Left ventricle myocardium inferior (tissue), 1 donor: ENCODE measurements around the gene ZMIZ1. TPM values are rescaled to one million over a fixed set of nuclear protein-coding genes. Genes with fewer than 3 reads are reported as not detected.

Source experiments
- DNase-seq: peaks from one replicate; pipeline ENCODE4 v3.0.0-alpha.2; 2020
- H3K27ac ChIP-seq: fragments of 200-600 bp; replicated peaks from 2 replicates; pipeline ENCODE4 v1.8.0; 2021
- H3K27me3 ChIP-seq: fragments of 200-600 bp; 2 replicates; pipeline ENCODE4 v1.8.0; 2021; ENCODE audit warnings: low read depth
- H3K36me3 ChIP-seq: fragments of 200-600 bp; 2 replicates; pipeline ENCODE4 v1.8.0; 2021
- H3K4me1 ChIP-seq: fragments of 200-600 bp; 2 replicates; pipeline ENCODE4 v1.8.0; 2021
- H3K4me3 ChIP-seq: fragments of 200-600 bp; 2 replicates; pipeline ENCODE4 v1.8.0; 2021; ENCODE audit warnings: mild to moderate bottlenecking, moderate library complexity
- H3K9me3 ChIP-seq: fragments of 200-600 bp; replicated peaks from 2 replicates; pipeline ENCODE4 v1.8.0; 2021
- intact Hi-C: fragments of 100-400 bp; cut with micrococcal nuclease; formaldehyde crosslinking; loops from one replicate; pipeline ENCODE4 v1.11.0; 2022
- total RNA-seq: library from RNA; stranded (reverse); fragmentation: NEBNext Ultra II Directional; extraction: Animal tissue kit (Norgen Biotek cat#: 25700); gene quantifications from one replicate; pipeline ENCODE4 v1.2.1, GENCODE V29; 2021
- TF ChIP-seq, protein P1 (sequence below): fragments of 200-600 bp; IDR thresholded peaks from 2 replicates; pipeline ENCODE4 v1.8.0; 2021; ENCODE audit warnings: antibody characterized with exemption, mild to moderate bottlenecking, borderline replicate concordance
- donor health status: DM: no; HTN: yes; CAD: no; lungs with severe emphysema.

ZMIZ1 gene
- total RNA-seq, 1 donor from 2014 or later, result 55.9 TPM

DNA sequence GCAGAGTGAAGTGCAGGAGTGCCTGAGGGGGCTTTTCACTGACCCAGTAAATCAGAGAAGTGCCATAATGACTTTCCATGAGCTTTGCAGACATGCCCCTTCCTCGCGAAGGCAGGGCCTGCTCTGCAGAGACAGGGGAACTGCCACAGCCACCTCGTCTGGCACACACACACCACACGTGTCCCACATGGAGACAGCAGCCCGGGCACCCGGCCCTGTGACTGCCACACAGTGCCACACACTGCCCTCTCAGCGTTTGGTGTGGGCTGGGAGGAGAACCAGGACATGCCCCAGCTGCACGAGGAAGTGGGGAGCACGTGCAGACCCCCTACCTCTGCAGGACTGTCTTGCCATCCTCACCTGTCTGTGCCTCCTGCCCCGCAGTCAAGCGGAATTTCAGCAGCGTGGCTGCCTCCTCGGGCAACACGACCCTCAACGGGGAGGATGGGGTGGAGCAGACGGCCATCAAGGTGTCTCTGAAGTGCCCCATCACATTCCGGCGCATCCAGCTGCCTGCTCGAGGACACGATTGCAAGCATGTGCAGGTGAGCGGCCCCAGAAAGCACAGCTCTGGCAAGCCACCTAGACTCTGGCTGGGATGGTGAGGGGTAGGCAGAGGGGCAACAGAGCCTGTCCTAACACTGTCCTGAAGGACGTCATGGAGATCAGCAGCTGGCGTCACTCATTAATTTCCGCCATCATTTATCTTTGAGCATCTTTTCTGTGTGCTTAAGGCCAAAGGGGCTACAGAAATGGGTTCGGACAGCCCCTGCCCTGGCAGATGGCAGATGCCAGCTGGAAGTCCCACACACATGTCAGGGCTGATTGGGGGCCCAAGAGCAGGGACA lies 235.1 kb downstream of the ZMIZ1 start:
- Histone ChIP-seq H3K9me3 (no peaks in the 10 kb centered on the region), H3K36me3 (peaks cover 99% of the 10 kb centered on the region), H3K27ac (no peak overlapping the region), H3K27me3 (no peaks in the 10 kb centered on the region), H3K4me3 (no peak overlapping the region), H3K4me1 (peaks cover 11% of the 10 kb centered on the region)
- DNase-seq, result no peak
- intact Hi-C loops, result no loop called here
- TF ChIP-seq, protein P1, sequence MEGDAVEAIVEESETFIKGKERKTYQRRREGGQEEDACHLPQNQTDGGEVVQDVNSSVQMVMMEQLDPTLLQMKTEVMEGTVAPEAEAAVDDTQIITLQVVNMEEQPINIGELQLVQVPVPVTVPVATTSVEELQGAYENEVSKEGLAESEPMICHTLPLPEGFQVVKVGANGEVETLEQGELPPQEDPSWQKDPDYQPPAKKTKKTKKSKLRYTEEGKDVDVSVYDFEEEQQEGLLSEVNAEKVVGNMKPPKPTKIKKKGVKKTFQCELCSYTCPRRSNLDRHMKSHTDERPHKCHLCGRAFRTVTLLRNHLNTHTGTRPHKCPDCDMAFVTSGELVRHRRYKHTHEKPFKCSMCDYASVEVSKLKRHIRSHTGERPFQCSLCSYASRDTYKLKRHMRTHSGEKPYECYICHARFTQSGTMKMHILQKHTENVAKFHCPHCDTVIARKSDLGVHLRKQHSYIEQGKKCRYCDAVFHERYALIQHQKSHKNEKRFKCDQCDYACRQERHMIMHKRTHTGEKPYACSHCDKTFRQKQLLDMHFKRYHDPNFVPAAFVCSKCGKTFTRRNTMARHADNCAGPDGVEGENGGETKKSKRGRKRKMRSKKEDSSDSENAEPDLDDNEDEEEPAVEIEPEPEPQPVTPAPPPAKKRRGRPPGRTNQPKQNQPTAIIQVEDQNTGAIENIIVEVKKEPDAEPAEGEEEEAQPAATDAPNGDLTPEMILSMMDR, result no peak

GRCh38 chr10:79304479-79305087 lies 235.8 kb downstream of the ZMIZ1 start:
- H3K4me1 ChIP-seq, result peaks cover 4% of the 10 kb centered on the region
- H3K4me3 ChIP-seq, result no peak overlapping the region
- TF ChIP-seq, protein P1, result no peak
- H3K9me3 ChIP-seq, result no peaks in the 10 kb centered on the region
- DNase-seq, result no peak
- no peaks in the 10 kb centered on the region for H3K27me3 ChIP-seq
- H3K36me3 ChIP-seq, result peaks cover 99% of the 10 kb centered on the region
- intact Hi-C loops, result no loop called here
- no peak overlapping the region for H3K27ac ChIP-seq

DNA sequence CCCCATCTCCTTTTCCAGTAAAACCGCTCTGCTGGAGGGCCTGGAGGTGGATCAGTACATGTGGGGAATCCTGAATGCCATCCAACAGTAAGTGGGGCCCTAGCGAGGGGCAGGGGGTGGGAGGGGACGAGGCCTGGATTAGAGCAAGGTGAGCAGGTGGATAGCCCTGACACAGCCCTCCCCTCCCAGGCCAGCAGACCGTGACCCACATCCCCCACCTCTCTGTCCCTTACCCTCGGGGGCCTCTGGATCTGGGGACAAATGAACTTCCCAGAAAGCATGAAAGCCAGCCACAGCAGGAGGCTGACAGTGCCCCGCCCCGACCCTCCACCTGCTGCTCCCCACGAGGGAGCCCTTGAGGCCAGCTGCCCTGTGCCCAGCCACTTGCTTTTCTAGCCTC lies 236.7 kb downstream of the ZMIZ1 start:
- intact Hi-C loops, result no loop called here
- no peaks in the 10 kb centered on the region for H3K4me1 ChIP-seq
- H3K27me3 ChIP-seq, result no peaks in the 10 kb centered on the region
- TF ChIP-seq, protein P1, result no peak
- no peak for DNase-seq
- H3K9me3 ChIP-seq, result no peaks in the 10 kb centered on the region
- H3K36me3 ChIP-seq, result peaks cover 99% of the 10 kb centered on the region
- no peak overlapping the region for H3K27ac ChIP-seq
- H3K4me3 ChIP-seq, result no peak overlapping the region

DNA sequence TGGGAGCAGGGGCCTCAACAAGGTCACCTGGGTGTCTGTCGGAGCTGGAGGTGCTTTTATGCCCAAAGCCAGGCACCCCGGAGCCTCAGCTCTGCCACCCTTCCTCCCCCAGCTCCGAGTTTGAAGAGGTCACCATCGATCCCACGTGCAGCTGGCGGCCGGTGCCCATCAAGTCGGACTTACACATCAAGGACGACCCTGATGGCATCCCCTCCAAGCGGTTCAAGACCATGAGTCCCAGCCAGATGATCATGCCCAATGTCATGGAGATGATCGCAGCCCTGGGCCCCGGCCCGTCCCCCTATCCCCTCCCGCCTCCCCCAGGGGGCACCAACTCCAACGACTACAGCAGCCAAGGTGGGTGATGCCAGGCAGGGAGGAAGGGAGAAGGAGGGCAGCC lies 237.2 kb downstream of the ZMIZ1 start:
- intact Hi-C loops, result no loop called here
- no peak overlapping the region for H3K4me3 ChIP-seq
- H3K9me3 ChIP-seq, result no peaks in the 10 kb centered on the region
- H3K36me3 ChIP-seq, result peaks cover 98% of the 10 kb centered on the region
- TF ChIP-seq, protein P1, result no peak
- no peaks in the 10 kb centered on the region for H3K27me3 ChIP-seq
- H3K27ac ChIP-seq, result no peak overlapping the region
- no peak for DNase-seq
- H3K4me1 ChIP-seq, result no peaks in the 10 kb centered on the region

DNA sequence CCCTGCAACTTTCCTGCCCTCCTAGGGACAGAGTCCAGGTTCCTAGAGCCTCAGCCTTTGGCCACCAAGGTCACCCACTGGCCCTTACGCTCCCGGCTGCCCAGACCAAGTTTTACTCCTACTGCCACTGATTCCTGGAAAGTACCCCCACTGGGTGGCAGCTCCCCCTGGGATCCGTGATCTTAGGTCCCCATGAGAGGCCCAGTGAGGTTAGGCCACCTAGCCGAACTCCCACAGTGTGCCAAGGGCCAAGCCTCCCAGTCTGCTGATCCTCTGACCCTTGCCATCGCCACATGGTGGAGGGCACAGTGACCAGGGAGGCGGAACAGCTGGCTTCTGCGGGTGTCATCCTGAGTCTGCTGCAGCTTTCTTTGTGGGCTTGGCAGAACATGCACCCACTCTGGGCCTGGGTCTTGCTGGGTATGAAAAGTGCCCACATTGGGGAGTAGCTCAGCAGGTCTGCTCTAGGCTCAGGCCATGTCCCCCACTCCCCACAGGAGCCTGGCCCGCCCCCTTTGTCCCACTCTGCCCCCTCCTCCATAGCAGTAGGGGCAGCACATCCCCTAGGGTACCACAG lies 238.0 kb downstream of the ZMIZ1 start:
- no peaks in the 10 kb centered on the region for H3K9me3 ChIP-seq
- peaks cover 98% of the 10 kb centered on the region for H3K36me3 ChIP-seq
- no peaks in the 10 kb centered on the region for H3K27me3 ChIP-seq
- intact Hi-C loops, result no loop called here
- H3K27ac ChIP-seq, result no peak overlapping the region
- H3K4me3 ChIP-seq, result no peak overlapping the region
- DNase-seq, result no peak
- TF ChIP-seq, protein P1, result no peak
- H3K4me1 ChIP-seq, result no peaks in the 10 kb centered on the region
